OCI-LY7 (cell line): ENCODE data around the gene ARMC7.

Source experiments
- CTCF ChIP-seq: fragments of 200-600 bp; sonication (generic); conservative IDR thresholded peaks from 2 replicates; pipeline ENCODE4 v1.5.1; 2014; ENCODE audit warnings: mild to moderate bottlenecking, antibody characterized with exemption, low read length, moderate library complexity, mixed read lengths
- EZH2phosphoT487 ChIP-seq: fragments of 200-600 bp; sonication (generic); IDR thresholded peaks from 2 replicates; pipeline ENCODE4 v1.6.1; 2018; ENCODE audit warnings: low read depth, borderline replicate concordance, mild to moderate bottlenecking, mixed run types, antibody characterized with exemption, low read length, moderate library complexity, mixed read lengths

GRCh38 chr17:75116737-75117136 lies 7.0 kb downstream of the ARMC7 start:
- TF ChIP-seq CTCF = no peak
- TF ChIP-seq EZH2phosphoT487 = no peak
